ENCODE results near the gene PLA2G4B. TPM values are rescaled to one million over a fixed set of nuclear protein-coding genes. Genes with fewer than 3 reads are reported as not detected.

Gene PLA2G4B
- total and polyA plus RNA-seq, 10 of the 15 experiments (the other 5 are each of a cell fraction or from before 2014, with no cell fraction given), result 0.22 to 6.6 (median 2.9) TPM

DNA sequence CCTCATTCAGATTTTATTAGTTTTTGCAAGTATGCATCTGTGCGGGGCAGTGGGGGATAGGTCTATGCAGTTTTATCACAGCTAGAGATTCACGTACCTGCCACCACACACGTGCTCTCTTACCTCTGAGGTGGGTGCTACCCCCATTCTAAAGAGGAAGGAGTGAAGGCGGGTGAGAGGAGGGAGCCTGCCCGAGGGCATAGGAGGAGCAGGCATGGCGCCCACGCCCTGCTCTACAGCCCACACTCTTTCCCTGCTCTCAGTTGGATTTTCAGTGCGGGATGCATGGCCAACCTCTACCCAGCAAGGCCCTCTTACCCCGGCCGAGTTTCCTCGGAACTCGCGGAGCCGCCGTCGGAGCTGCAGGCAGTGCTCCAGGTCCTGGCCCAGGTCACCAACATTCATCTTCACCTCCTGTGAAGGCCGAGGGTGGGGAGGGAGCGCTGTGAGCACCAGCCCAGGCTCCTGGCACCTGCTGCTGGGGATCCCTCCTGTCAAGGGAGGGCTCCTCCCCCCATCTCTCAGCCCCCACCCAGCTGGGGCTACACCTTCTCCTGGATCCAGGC lies 26.9 kb downstream of the PLA2G4B start:
- DNase-seq (ENCODE audit: low read depth, low spot score) (no peak), FAIRE-seq (no peak), ATAC-seq (no peak)
- Histone ChIP-seq H3K27ac (ENCODE audit: control insufficient read depth, insufficient read depth) (no peak overlapping the region), H3K27me3 (replicated peaks in 1 of 2; ENCODE audit: control insufficient read depth in 2 of 2, insufficient read depth in 2 of 2, low read length in 1 of 2) (no peaks in the 10 kb centered on the region; a peak in 1 of 4 replicates), H3K4me3 (no peak overlapping the region), H3K4me1 (ENCODE audit: control insufficient read depth, insufficient read depth, low read length) (no peaks in the 10 kb centered on the region), H3K9me3 (replicated peaks; ENCODE audit: control insufficient read depth, insufficient read depth, low read length) (no peaks in the 10 kb centered on the region), H3K9ac (ENCODE audit: control insufficient read depth, insufficient read depth, low read length) (no peak overlapping the region), H4K20me1 (ENCODE audit: control insufficient read depth, insufficient read depth) (no peaks in the 10 kb centered on the region), H3K79me2 (ENCODE audit: control insufficient read depth, insufficient read depth, low read length) (no peaks in the 10 kb centered on the region), H3K4me2 (ENCODE audit: control insufficient read depth, insufficient read depth) (no peak overlapping the region), H2AFZ (ENCODE audit: control insufficient read depth, low read depth, low read length) (no peak overlapping the region), H3K36me3 (ENCODE audit: control insufficient read depth in 2 of 2, insufficient read depth in 2 of 2, low read length in 1 of 2) (no peaks in the 10 kb centered on the region)
- intact Hi-C loops (cut with micrococcal nuclease; ENCODE audit: unreplicated experiment) (no loop called here), in situ Hi-C loops (cut with MboI) (no loop called here)
- no TSS peak for BruUV-seq (replicated peaks)
- ChIA-PET CTCF (no interaction called here), RAD21 (ENCODE audit: unreplicated experiment) (no interaction called here), SMC1A (ENCODE audit: uncharacterized antibody, unreplicated experiment) (no interaction called here), POLR2A (no interaction called here)
- TF ChIP-seq MEF2B (IDR thresholded peaks at IDR 0.05; ENCODE audit: partially characterized antibody, poor library complexity, severe bottlenecking) (no peak), ZNF24 (IDR thresholded peaks at IDR 0.05) (no peak), POLR2A (IDR thresholded peaks at IDR 0.05; ENCODE audit: low read depth, low read length) (no peak), RFX5 (IDR thresholded peaks at IDR 0.05; ENCODE audit: low read depth, low read length) (no peak), MXI1 (IDR thresholded peaks at IDR 0.05; ENCODE audit: low read depth, low read length) (no peak)
- TF ChIP-seq, protein P1, sequence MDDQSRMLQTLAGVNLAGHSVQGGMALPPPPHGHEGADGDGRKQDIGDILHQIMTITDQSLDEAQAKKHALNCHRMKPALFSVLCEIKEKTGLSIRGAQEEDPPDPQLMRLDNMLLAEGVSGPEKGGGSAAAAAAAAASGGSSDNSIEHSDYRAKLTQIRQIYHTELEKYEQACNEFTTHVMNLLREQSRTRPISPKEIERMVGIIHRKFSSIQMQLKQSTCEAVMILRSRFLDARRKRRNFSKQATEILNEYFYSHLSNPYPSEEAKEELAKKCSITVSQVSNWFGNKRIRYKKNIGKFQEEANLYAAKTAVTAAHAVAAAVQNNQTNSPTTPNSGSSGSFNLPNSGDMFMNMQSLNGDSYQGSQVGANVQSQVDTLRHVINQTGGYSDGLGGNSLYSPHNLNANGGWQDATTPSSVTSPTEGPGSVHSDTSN (IDR thresholded peaks at IDR 0.05; ENCODE audit: insufficient replicate concordance, low read depth, low read length), result no peak
- 49% methylated on average over 18 of the region's 18 CpGs for WGBS (ENCODE audit: insufficient coverage, insufficient replicate concordance, low lambda C conversion rate, missing lambda C conversion rate)

DNA sequence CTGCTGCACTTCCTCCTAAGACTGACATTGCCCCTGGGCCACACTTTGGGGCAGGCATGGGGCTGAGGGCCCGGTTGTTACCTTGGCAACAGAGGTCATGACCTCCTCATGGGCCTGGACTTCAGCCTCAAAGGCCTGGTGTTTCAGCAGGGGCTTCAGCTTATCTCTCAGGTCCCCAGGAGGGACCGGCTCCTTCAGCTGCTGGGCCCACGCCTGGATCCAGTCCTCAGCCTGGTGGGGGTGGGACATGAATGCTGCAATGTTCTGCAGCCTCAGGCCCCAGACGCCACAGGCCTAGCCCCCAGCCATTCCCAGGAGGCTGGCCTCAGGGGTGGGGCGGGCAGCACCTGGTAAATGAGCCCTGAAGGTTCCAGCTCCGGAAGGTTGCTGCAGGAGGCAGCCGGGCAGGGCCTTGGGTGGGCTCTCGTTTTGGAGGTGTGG lies 27.6 kb downstream of the PLA2G4B start:
- H2AFZ ChIP-seq (ENCODE audit: control insufficient read depth, low read depth, low read length), result no peak overlapping the region
- no peaks in the 10 kb centered on the region for H3K9me3 ChIP-seq (replicated peaks; ENCODE audit: control insufficient read depth, insufficient read depth, low read length)
- H3K79me2 ChIP-seq (ENCODE audit: control insufficient read depth, insufficient read depth, low read length), result no peaks in the 10 kb centered on the region
- in situ Hi-C loops (cut with MboI) (no loop called here), intact Hi-C loops (cut with micrococcal nuclease; ENCODE audit: unreplicated experiment) (no loop called here)
- ChIA-PET RAD21 (ENCODE audit: unreplicated experiment) (no interaction called here), CTCF (no interaction called here), POLR2A (interaction anchor here (0.5 kb wide), 1 partner anchor 68 kb away, joined by 3 read pairs; no protein-coding TSS in a partner anchor), SMC1A (ENCODE audit: uncharacterized antibody, unreplicated experiment) (no interaction called here)
- H3K4me2 ChIP-seq (ENCODE audit: control insufficient read depth, insufficient read depth), result no peak overlapping the region
- DNase-seq (ENCODE audit: low read depth, low spot score) (no peak), FAIRE-seq (no peak), ATAC-seq (no peak)
- H3K27me3 ChIP-seq (replicated peaks in 1 of 2; ENCODE audit: control insufficient read depth in 2 of 2, insufficient read depth in 2 of 2, low read length in 1 of 2), result no peaks in the 10 kb centered on the region; a peak in 1 of 4 replicates
- TF ChIP-seq NR2F1 (conservative IDR thresholded peaks at IDR 0.05) (0 out of 2 replicates have a peak, but pooled peaks have one; percentile 13), NR2C1 (IDR thresholded peaks at IDR 0.05) (no peak), TBL1XR1 (IDR thresholded peaks at IDR 0.05; ENCODE audit: low read depth, low read length) (no peak)
- TF ChIP-seq, protein P2, sequence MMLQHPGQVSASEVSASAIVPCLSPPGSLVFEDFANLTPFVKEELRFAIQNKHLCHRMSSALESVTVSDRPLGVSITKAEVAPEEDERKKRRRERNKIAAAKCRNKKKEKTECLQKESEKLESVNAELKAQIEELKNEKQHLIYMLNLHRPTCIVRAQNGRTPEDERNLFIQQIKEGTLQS (IDR thresholded peaks at IDR 0.05; ENCODE audit: borderline replicate concordance, extremely low read depth, low read depth, low read length), result no peak
- TF ChIP-seq, protein P1 (IDR thresholded peaks at IDR 0.05; ENCODE audit: insufficient replicate concordance, low read depth, low read length), result no peak
- no peak overlapping the region for H3K27ac ChIP-seq (ENCODE audit: control insufficient read depth, insufficient read depth)
- H4K20me1 ChIP-seq (ENCODE audit: control insufficient read depth, insufficient read depth), result no peaks in the 10 kb centered on the region
- no TSS peak for BruUV-seq (replicated peaks)
- H3K4me1 ChIP-seq (ENCODE audit: control insufficient read depth, insufficient read depth, low read length), result no peaks in the 10 kb centered on the region
- 27% methylated on average over 8 of the region's 8 CpGs for WGBS (ENCODE audit: insufficient coverage, insufficient replicate concordance, low lambda C conversion rate, missing lambda C conversion rate)
- H3K36me3 ChIP-seq (ENCODE audit: control insufficient read depth in 2 of 2, insufficient read depth in 2 of 2, low read length in 1 of 2), result no peaks in the 10 kb centered on the region
- H3K9ac ChIP-seq (ENCODE audit: control insufficient read depth, insufficient read depth, low read length), result no peak overlapping the region
- H3K4me3 ChIP-seq, result no peak overlapping the region

All from GM12878 (cell line).